GM12872 (cell line): ENCODE results near the gene NFRKB.

Experiments used
- TF ChIP-seq, protein P1 (sequence below): IDR thresholded peaks from 3 replicates; pipeline ENCODE4 v1.5.1; 2011; ENCODE audit warnings: low read depth, mild to moderate bottlenecking, low read length, moderate library complexity; ENCODE audit not compliant: insufficient read depth

NFRKB gene

GRCh38 chr11:129894278-129895125 lies 876 bp downstream of the NFRKB start:
- TF ChIP-seq, protein P1, sequence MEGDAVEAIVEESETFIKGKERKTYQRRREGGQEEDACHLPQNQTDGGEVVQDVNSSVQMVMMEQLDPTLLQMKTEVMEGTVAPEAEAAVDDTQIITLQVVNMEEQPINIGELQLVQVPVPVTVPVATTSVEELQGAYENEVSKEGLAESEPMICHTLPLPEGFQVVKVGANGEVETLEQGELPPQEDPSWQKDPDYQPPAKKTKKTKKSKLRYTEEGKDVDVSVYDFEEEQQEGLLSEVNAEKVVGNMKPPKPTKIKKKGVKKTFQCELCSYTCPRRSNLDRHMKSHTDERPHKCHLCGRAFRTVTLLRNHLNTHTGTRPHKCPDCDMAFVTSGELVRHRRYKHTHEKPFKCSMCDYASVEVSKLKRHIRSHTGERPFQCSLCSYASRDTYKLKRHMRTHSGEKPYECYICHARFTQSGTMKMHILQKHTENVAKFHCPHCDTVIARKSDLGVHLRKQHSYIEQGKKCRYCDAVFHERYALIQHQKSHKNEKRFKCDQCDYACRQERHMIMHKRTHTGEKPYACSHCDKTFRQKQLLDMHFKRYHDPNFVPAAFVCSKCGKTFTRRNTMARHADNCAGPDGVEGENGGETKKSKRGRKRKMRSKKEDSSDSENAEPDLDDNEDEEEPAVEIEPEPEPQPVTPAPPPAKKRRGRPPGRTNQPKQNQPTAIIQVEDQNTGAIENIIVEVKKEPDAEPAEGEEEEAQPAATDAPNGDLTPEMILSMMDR = no peak

DNA sequence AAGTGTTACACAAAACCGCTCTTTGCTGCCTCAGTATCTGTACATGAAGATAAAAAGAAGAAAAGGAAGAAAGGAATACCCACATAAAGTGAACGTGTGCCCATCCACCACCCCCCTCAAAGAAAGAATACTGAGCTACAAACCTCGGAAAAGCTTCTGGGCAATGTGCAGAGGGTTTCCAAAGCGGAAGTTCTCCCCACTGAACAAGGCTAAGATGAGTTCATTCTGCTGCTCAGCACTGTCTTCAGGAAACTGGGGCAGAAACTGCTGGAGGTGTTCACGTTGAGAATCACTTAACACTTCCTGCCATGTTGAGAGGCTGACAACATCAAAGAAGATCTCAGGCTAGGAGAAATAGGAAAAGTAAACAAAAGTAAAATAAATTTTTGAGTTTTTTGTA lies 6.9 kb downstream of the NFRKB start:
- TF ChIP-seq, protein P1 = no peak

GRCh38 chr11:129885381-129885780 lies 10.0 kb downstream of the NFRKB start:
- TF ChIP-seq, protein P1 = no peak

- TF ChIP-seq, protein P1 = no peak
Measured at GRCh38 chr11:129884581-129884980, 10.8 kb downstream of the NFRKB start.

DNA sequence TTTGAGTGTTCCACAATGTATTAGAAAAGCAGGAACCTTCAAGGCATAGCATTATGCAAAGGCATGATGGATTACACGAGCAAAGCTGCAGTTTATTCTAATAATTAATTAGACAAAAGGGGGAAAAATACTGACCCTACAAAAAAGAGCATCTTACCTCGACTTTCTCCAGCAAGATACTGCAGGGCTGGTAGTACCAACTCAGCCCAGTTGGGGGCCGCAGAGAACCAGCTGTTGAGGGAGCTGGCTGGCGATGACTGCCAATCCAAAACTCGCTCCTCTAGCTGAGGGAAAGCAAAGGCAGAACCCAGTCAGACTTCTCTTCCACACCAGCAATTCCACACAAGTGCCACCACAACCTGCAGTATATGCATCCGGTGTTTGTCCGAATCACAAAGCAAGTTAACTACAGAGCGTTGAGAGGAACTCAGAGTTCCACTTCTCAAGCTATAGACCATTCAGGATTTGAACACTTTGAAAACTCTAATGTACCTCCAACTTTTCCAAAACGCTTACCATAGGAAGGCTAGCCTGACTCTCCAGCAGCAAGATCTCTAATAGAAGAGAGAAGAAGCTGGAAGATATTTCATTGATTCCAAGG lies 13.7 kb downstream of the NFRKB start:
- TF ChIP-seq, protein P1 = peak; percentile 79

DNA sequence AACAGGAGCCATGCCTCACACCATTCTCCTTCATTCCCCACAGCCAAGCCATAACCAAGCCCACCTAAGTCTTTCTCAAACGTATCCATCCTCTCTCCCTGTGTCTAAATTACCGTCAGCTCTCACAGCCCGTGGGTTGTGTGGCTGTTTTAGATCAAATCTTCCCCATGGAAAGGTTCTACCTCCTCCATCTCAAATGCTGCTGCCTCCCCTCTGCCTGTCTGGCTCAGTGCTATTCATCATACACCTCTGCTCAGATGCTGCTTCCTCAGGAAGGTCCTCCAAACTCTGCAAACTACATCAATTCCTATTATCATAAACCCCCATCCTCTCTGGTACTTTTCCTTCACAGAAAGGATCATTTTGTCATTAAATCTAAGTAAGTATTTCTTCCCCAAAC lies 15.1 kb downstream of the NFRKB start:
- TF ChIP-seq, protein P1 = no peak

DNA sequence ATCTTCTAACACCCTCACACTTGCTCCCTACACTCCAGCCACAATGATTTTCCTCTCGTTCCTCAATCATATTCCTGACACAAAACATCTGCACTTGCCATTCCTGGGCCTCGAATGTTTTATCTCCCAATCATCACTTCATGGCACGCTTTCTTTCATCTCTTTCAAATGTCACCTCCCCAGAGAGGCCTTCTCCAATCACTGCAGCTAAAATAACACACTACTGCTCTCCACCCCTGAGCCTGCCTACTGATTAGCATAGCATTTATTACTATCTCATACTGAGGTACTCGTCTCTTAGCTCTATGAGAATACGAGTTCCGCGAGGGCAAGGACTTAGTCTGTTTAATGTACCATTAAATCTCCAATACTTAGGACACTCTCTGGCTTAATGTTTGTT lies 23.5 kb downstream of the NFRKB start:
- TF ChIP-seq, protein P1 = no peak
